HepG2 (cell line): Measurements from ENCODE around the gene AKAP7. TPM values are rescaled to one million over a fixed set of nuclear protein-coding genes. Genes with fewer than 3 reads are reported as not detected.
A peak's percentile ranks its signal among the peaks of the same experiment; 100 is the strongest.

Experiments
- CBX1 ChIP-seq: IDR thresholded peaks from one replicate; pipeline ENCODE4 v1.6.1; 2016; ENCODE audit warnings: antibody characterized with exemption, low read depth
- CBX5 ChIP-seq: sonication (generic); formaldehyde crosslinking; IDR thresholded peaks from 2 replicates; pipeline ENCODE4 v1.4.0; 2020; ENCODE audit warnings: missing genetic modification reagents, borderline replicate concordance
- CENPBD1 ChIP-seq: sonication (generic); formaldehyde crosslinking; IDR thresholded peaks from 2 replicates; pipeline ENCODE4 v1.8.0; 2022; ENCODE audit warnings: missing genetic modification reagents, low read depth, mild to moderate bottlenecking, borderline replicate concordance
- EEA1 ChIP-seq: sonication (generic); formaldehyde crosslinking; IDR thresholded peaks from 2 replicates; pipeline ENCODE4 v1.5.1; 2020; ENCODE audit warnings: mild to moderate bottlenecking, missing genetic modification reagents, borderline replicate concordance
- GPBP1L1 ChIP-seq: sonication (generic); formaldehyde crosslinking; IDR thresholded peaks from 2 replicates; pipeline ENCODE4 v1.5.0; 2020; ENCODE audit warnings: mild to moderate bottlenecking, missing genetic modification reagents
- MXD1 ChIP-seq: sonication (generic); formaldehyde crosslinking; IDR thresholded peaks from 2 replicates; pipeline ENCODE4 v1.4.0; 2020; ENCODE audit warnings: mild to moderate bottlenecking, missing genetic modification reagents
- NCOA2 ChIP-seq: sonication (generic); formaldehyde crosslinking; IDR thresholded peaks from 2 replicates; pipeline ENCODE4 v1.8.0; 2022; ENCODE audit warnings: inconsistent platforms
- POLR2A ChIP-seq, 2 experiments: IDR thresholded peaks; 2 replicates each; pipeline ENCODE4 v1.6.1; 2011; ENCODE audit warnings: low read depth in 2 of 2, low read length in 2 of 2, mild to moderate bottlenecking in 1 of 2, moderate library complexity in 1 of 2; ENCODE audit not compliant: insufficient read depth in 1 of 2
- RNF219 ChIP-seq: sonication (generic); formaldehyde crosslinking; IDR thresholded peaks from 2 replicates; pipeline ENCODE4 v1.5.0; 2020; ENCODE audit warnings: mild to moderate bottlenecking, missing genetic modification reagents
- SSRP1 ChIP-seq: IDR thresholded peaks from 2 replicates; pipeline ENCODE4 v1.6.1; 2016; ENCODE audit warnings: control low read depth
- THAP7 ChIP-seq: sonication (generic); formaldehyde crosslinking; IDR thresholded peaks from 2 replicates; pipeline ENCODE4 v1.8.1; 2023; ENCODE audit warnings: mild to moderate bottlenecking, missing genetic modification reagents
- YEATS2 ChIP-seq: sonication (generic); formaldehyde crosslinking; IDR thresholded peaks from 2 replicates; pipeline ENCODE4 v1.4.0; 2020; ENCODE audit warnings: missing genetic modification reagents, borderline replicate concordance
- YEATS4 ChIP-seq: sonication (generic); formaldehyde crosslinking; IDR thresholded peaks from 2 replicates; pipeline ENCODE4 v1.4.0; 2020; ENCODE audit warnings: missing genetic modification reagents, borderline replicate concordance
- ZBTB2 ChIP-seq: sonication (generic); formaldehyde crosslinking; IDR thresholded peaks from 2 replicates; pipeline ENCODE4 v1.8.0; 2022; ENCODE audit warnings: low read depth, missing genetic modification reagents
- ZBTB38 ChIP-seq: sonication (generic); formaldehyde crosslinking; IDR thresholded peaks from 2 replicates; pipeline ENCODE4 v1.5.1; 2020; ENCODE audit warnings: mild to moderate bottlenecking, missing genetic modification reagents
- ZEB1 ChIP-seq: IDR thresholded peaks from 2 replicates; pipeline ENCODE4 v1.6.1; 2012; ENCODE audit warnings: mild to moderate bottlenecking, low read depth, inconsistent platforms; ENCODE audit not compliant: insufficient replicate concordance
- ZFY ChIP-seq: sonication (generic); formaldehyde crosslinking; IDR thresholded peaks from 2 replicates; pipeline ENCODE4 v1.4.0; 2020; ENCODE audit warnings: missing genetic modification reagents
- ZNF256 ChIP-seq: sonication (generic); formaldehyde crosslinking; conservative IDR thresholded peaks from 2 replicates; pipeline ENCODE4 v1.4.0; 2020; ENCODE audit warnings: missing genetic modification reagents
- ZNF282 ChIP-seq: fragments of 450-650 bp; IDR thresholded peaks from 2 replicates; pipeline ENCODE4 v1.6.1; 2018; ENCODE audit not compliant: partially characterized antibody
- ZNF496 ChIP-seq: sonication (generic); formaldehyde crosslinking; IDR thresholded peaks from 2 replicates; pipeline ENCODE4 v1.8.1; 2023; ENCODE audit warnings: mild to moderate bottlenecking, moderate library complexity, missing genetic modification reagents; ENCODE audit not compliant: insufficient replicate concordance
- ZNF569 ChIP-seq: sonication (generic); formaldehyde crosslinking; IDR thresholded peaks from 2 replicates; pipeline ENCODE4 v1.5.0; 2020; ENCODE audit warnings: mild to moderate bottlenecking, missing genetic modification reagents, moderate library complexity, borderline replicate concordance
- ZNF605 ChIP-seq: sonication (generic); formaldehyde crosslinking; IDR thresholded peaks from 2 replicates; pipeline ENCODE4 v1.8.0; 2022; ENCODE audit warnings: mild to moderate bottlenecking, missing genetic modification reagents
- ZNF724P ChIP-seq: sonication (generic); formaldehyde crosslinking; IDR thresholded peaks from 2 replicates; pipeline ENCODE4 v1.8.0; 2022; ENCODE audit warnings: missing genetic modification reagents, borderline replicate concordance
- ZNF75D ChIP-seq: sonication (generic); formaldehyde crosslinking; IDR thresholded peaks from 2 replicates; pipeline ENCODE4 v1.8.1; 2023; ENCODE audit warnings: missing genetic modification reagents, mild to moderate bottlenecking, borderline replicate concordance
- ZNF816 ChIP-seq: sonication (generic); formaldehyde crosslinking; IDR thresholded peaks from 2 replicates; pipeline ENCODE4 v1.8.0; 2022; ENCODE audit warnings: missing genetic modification reagents, mild to moderate bottlenecking, borderline replicate concordance
- ZNF878 ChIP-seq: sonication (generic); formaldehyde crosslinking; IDR thresholded peaks from 2 replicates; pipeline ENCODE4 v1.8.1; 2023; ENCODE audit warnings: mild to moderate bottlenecking, missing genetic modification reagents, moderate library complexity
- polyA plus RNA-seq, 8 experiments: library from polyadenylated mRNA; depleted of rRNA in 3 of 8; stranded (reverse) in 7 of 8; unstranded in 1 of 8; fragments of >200 nt; fragmentation: Illumina TruSeq in 4 of 8; extraction: Trizol in 4 of 8; gene quantifications; 2 replicates each; pipeline versions ENCODE4 v1.2.1 to v1.2.3, GENCODE V29; 2011 to 2016; ENCODE audit warnings: low read depth in 4 of 8, missing spikeins in 1 of 8, mixed read lengths in 1 of 8; ENCODE audit not compliant: insufficient read depth in 1 of 8
- total RNA-seq, 5 experiments: library from RNA; depleted of rRNA; stranded (reverse); fragments of >200 nt; fragmentation: Illumina TruSeq; extraction: Trizol; gene quantifications; 2 replicates each; pipeline ENCODE4 v1.2.3, GENCODE V29; 2016; ENCODE audit warnings: low read depth in 1 of 5

The AKAP7 gene
- total and polyA plus RNA-seq, 2 of the 13 experiments (the other 11 are each of a cell fraction or from before 2014, with no cell fraction given), result 3.6 to 11.7 TPM

- TF ChIP-seq GPBP1L1 (CRISPR knock-in tag), result no peak
- no peak for TF ChIP-seq ZNF605 (CRISPR knock-in tag)
- no peak for TF ChIP-seq ZNF496 (CRISPR knock-in tag)
- no peak for TF ChIP-seq MXD1 (CRISPR knock-in tag)
- peak; percentile 72; the same call in 1 of the 2 replicates for TF ChIP-seq ZNF878 (CRISPR knock-in tag)
- no peak for TF ChIP-seq EEA1 (CRISPR knock-in tag)
- no peak for TF ChIP-seq SSRP1 (CRISPR knock-in tag)
- 0 out of 2 replicates have a peak, but pooled peaks have one; percentile 11 for TF ChIP-seq ZNF816
- no peak for TF ChIP-seq ZNF256 (CRISPR knock-in tag)
- TF ChIP-seq ZNF569, result 0 out of 2 replicates have a peak, but pooled peaks have one; percentile 3
- TF ChIP-seq CBX5 (CRISPR knock-in tag), result no peak
- no peak for TF ChIP-seq YEATS4 (CRISPR knock-in tag)
- TF ChIP-seq CENPBD1 (CRISPR knock-in tag), result 0 out of 2 replicates have a peak, but pooled peaks have one; percentile 28
- no peak for TF ChIP-seq CBX1
- no peak for TF ChIP-seq ZNF282
- 0 out of 2 replicates have a peak, but pooled peaks have one; percentile 32 for TF ChIP-seq YEATS2 (CRISPR knock-in tag)
- TF ChIP-seq THAP7 (CRISPR knock-in tag), result no peak
- TF ChIP-seq ZNF75D, result no peak
- no peak for TF ChIP-seq RNF219 (CRISPR knock-in tag)
- TF ChIP-seq ZFY (CRISPR knock-in tag), result no peak
- no peak for TF ChIP-seq POLR2A (IDR thresholded peaks at IDR 0.05; ENCODE audit: insufficient read depth in 1 of 2, low read depth in 2 of 2, low read length in 2 of 2)
- TF ChIP-seq ZBTB2 (CRISPR knock-in tag), result no peak
- TF ChIP-seq NCOA2 (CRISPR knock-in tag), result no peak; the same call in 1 of the 2 replicates
- TF ChIP-seq ZNF724P (CRISPR knock-in tag), result no peak
- TF ChIP-seq ZBTB38 (CRISPR knock-in tag), result no peak
- peak; percentile 52 for TF ChIP-seq ZEB1
These were observed 355 bp upstream of the AKAP7 start (continued) for GRCh38 chr6:131134980-131135243.
